NCI-H82 (cell line): ENCODE data around the gene SEC24A.
"Not testable (repeated sequence)": the region's sequence is repeated elsewhere in the genome, so short reads cannot be mapped to it uniquely, and the experiment has no call there.

ENCODE experiments used
- DNase-seq: peaks from one replicate; lab custom pipeline; 2025; lab: John Stamatoyannopoulos, UW

SEC24A gene

GRCh38 chr5:134741052-134741451 lies 92.5 kb downstream of the SEC24A start:
- DNase-seq: no peak

DNA sequence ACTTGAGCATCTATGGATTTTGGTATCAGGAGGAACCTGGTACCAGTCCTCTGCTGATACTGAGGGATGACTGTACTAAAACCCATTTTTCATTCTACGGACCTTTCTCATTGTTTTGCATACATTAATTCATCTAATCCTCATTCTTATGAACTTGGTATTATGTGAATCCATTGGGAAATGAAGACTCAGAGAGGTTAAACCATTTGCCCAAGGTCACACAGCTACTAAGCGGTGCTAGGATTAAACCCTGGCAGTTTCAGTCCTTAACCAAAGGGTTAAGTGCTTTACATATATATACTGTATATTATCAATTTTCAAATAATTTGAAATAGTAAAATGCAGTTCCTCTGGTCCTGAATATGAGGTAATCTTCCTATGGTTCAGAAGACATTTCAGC lies 93.5 kb downstream of the SEC24A start:
- no peak for DNase-seq

- no peak for DNase-seq
These were observed 100.8 kb downstream of the SEC24A start for GRCh38 chr5:134749415-134749814.

DNA sequence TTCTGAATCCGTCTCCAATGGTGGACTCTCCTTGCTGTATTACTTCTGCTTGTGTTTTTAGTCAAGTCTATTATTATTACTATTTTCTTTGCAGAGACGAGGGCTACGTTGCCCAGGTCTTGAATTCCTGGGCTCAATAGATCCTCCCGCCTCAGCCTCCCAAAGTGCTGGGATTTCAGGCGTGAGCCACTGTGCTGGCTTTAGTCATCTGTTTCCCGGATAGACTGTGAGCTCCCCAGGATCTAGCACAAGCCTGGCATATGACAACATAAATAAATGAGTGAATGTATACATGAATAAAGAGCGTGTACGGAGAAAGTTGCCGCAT lies 109.6 kb downstream of the SEC24A start:
- DNase-seq: no peak

DNA sequence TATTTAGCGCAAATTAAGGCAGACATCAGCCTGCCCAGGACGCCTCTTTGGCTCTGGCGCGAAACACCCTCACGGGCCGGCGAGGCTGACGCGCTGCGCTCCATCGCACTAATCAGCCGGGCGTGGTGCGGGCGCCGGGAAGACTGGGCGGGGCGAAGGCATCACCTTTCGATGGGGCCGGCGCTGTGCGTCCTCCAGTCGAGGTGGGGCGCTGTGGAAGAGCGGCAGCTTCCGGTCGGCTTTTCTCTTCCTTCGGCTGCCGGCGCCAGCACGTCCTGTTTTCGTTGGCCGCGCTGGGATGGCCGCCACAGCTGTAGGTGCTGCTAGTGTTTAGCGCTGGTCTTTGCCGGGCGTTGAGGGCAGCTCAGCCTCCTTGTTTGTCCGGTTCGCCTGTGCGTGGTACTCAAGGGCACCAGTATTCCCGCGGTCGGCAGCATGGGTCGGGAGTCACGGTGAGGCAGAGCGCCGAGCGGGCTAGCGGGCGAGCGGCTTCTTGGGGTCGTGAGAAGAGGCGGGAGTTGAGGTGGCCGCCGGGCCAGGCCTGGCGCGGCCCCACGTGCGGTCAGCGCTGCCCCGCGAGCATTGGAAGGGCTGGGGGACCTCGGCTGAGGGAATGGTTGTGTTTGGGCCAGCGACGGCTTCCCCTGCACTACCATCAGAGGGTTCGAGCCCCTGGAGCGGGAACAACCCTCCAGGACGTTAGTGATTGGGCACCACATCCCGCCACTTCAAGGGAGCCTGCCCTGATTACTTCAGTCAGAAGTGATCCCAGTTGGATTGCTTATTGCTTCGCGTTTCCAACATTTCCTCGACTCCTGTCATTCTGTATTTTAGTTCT lies 110.1 kb downstream of the SEC24A start, which contains the start of gene DDX46:
Gene DDX46, plus strand, starts transcription at position 276 of the 838 bp plus-strand sequence. Its CDS starts 160 bp downstream, at position 436.
- peak; percentile 96 for DNase-seq

DNA sequence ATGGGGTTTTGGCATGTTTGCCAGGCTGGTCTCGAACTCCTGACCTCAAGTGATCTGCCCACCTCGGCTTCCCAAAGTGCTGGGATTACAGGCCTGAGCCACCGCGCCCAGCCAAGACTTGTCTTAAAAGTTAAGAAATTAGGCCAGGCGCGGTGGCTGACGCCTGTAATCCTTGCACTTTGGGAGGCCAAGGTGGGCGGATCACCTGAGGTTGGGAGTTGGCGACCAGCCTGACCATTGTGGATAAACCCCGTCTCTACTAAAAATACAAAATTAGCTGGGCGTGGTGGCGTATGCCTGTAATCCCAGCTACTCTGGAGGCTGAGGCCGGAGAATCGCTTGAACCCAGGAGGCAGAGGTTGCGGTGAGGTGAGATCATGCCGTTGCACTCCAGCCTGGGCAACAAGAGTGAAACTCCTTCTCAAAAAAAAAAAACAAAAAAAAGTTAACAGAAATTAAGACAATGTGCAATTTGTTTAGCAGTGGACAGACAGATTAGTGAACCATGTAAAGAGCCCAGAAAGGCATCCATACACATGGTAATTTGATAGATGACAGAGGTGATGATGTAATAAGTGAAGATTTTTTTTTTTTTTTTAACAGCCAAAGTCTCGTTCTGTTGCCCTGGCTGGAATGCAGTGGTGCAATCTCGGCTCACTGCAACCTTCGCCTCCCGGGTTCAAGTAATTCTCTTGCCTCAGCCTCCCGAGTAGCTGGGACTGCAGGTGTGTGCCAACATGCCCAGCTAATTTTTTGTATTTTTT lies 119.1 kb downstream of the SEC24A start:
- not testable (repeated sequence) for DNase-seq

DNA sequence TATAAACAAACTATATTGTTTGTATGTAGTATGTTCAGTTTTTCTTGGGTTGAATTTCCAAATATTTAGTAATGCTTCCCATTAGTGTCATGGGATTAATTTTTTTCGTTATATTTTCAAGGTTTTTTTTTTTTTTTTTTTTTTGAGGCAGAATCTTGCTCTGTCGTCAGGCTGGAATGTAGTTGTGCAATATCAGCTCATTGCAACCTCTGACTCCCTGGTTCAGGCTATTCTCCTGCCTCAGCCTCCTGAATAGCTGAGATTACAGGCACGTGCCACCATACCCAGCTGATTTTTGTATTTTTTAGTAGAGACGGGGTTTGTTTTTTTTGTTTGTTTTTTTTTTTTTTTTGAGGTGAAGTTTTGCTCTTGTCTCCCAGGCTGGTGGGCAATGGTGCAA lies 120.6 kb downstream of the SEC24A start:
- DNase-seq: no peak

DNA sequence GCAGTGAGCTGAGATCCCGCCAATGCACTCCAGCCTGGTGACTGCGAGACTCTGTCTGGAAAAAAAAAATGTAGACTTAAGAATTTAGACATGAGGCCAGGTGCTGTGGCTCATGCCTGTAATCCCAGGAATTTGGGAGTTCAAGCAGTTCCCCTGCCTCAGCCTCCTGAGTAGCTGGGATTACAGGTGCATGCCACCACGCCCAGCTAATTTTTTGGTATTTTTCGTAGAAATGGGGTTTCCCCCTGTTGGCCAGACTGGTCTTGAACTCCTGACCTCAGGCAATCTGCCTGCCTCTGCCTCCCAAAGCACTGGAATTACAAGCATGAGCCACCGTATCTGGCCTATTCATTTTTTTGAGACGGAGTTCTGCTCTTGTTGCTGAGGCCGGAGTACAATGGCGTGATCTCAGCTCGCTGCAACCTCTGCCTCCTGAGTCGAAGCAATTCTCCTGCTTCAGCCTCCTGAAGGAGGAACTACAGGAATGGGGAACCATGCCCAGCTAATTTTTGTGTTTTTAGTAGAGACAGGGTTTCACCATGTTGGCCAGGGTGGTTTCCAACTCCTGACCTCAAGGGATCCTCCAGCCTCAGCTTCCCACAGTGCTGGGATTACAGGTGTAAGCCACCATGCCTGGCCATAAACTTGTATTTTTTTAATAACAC lies 124.0 kb downstream of the SEC24A start:
- DNase-seq: no peak

DNA sequence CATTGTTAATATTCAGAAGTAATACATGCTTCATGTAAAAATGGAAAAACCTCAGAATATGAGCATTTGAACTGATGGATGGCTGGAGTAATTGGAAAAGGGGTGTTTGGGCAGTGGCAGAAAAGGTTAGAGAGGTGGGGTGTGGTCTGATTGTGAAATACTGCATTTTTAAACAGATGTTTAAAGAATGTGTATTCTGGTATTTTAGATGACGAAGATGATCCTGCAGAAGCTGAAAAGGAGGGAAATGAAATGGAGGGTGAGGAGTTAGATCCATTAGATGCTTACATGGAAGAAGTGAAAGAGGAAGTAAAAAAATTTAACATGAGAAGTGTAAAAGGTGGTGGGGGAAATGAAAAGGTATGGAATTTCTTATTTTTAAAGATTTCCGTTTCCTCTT lies 128.8 kb downstream of the SEC24A start:
- no peak for DNase-seq
